Muscle of back (tissue), 11 donors: ENCODE data around the gene LPXN. TPM values are rescaled to one million over a fixed set of nuclear protein-coding genes. Genes with fewer than 3 reads are reported as not detected.

Experiments used
- DNase-seq, 3 donors: peaks; one replicate each; pipeline versions ENCODE4 v3.0.0 to v3.0.0-alpha.2; 2013
- polyA plus RNA-seq, 10 donors: library from polyadenylated mRNA; unstranded; fragments of 120-200 nt; gene quantifications; one replicate each; pipeline ENCODE4 v1.2.1, GENCODE V29; 2013; ENCODE audit not compliant: insufficient read length in 10 of 10

LPXN gene
- polyA plus RNA-seq, 10 donors: 2.6 to 6.6 (median 4.2) TPM

DNA sequence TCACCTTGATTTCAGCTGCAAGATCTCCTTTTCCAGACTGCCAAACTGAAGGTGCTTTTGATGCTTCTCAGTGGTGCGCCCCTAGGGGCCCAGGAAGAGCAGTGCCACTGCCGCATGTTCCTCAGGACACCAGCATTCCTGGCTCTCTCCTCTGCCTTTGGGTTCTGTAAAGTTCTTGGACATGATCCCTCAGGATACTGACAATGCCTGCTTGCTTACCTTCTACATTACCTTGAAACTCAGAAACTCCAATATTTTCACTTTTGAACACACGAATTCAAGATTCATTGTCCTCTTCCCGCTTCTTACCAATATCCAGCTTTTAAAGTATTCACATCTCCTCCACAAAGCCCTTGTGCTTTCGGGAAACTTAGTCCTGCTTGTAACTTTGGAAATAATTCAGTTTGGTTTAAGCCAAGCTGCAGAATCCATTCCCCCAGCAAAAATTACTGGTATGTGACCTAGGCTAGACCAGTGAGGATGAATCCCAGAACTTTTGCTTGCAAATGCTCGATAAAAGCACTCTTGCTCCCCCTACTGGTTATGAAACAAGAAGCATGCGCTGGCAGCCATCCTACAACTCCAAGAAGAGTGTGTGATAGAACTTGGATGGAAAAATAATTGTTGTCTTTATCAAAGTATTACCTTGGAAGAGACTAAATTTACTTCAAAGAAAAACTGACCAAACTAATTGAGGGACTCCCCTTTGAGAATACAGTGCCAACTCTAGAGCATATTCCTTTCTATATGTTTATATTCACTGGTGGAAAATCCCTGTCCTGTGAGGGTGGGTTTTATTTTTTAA is 51.2 kb downstream of the LPXN start:
- DNase-seq: peak; percentile 73 to 89 (median 78)

DNA sequence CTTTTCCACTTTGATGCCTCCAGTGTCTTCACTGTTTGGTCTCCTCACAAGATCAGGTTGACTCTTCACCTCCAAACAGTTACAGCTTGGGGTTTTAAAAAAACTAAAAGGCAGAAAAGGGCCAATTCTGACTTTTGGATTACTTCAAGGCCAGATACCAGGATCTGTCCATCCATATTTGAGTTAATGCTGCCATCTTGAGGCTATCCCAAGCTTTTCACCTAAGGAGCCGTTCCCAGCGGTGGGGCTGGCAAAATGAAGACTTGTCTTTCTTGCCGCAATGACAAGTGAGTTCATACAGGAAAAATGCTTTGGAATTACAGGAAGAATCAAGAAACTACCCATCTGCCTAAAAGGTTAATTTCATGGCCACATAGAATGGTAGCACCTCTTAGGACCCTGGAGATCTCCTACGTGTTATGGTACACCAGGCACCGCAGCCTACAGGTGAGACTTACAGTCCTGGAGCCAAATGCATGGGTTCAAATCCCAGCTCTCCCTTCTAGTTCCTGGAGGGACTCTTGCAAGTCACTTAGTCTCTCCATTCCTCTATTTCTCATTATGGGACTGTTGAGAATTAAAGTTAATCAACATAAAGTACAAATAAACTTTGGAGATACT is 61.8 kb downstream of the LPXN start:
- DNase-seq: peak; percentile 28 to 39 (median 29)

DNA sequence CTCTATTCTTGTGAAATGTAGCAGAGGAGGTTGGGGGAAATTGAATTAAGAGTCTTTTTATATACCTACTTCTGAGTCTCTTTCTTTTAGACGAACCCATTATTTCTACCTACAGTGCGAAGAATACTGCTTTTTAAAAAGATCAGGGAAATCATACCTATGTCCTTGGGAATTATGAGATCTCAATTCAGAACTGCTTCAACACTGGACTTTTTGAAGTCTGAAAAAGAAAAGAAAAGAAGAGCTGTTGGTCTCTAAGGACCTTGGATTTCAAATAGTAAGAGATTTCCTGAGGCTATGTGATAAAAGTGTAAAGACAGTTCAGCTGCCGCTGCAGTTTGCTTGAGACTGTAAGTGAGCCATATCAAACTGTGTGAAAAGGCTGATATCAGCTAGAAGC is 64.0 kb downstream of the LPXN start:
- no peak for DNase-seq

DNA sequence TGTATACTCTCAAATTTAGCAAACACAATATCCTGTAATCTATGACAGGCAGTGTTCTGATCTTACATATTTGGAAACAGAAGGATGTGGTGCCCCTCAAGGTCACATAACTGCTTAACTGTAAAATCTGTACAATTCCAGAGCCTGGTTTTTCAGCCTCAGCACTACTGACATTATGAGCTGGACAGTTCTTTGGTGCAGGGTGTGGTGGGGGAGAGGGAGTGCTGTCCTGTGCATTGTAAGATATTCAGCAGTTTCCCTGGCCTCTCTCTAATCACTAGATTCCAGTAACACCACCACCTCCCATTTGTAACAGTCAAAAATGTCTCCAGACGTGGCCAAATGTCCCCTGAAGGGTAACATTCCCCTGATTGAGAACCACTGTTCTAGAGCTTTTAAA is 65.9 kb downstream of the LPXN start:
- no peak for DNase-seq

DNA sequence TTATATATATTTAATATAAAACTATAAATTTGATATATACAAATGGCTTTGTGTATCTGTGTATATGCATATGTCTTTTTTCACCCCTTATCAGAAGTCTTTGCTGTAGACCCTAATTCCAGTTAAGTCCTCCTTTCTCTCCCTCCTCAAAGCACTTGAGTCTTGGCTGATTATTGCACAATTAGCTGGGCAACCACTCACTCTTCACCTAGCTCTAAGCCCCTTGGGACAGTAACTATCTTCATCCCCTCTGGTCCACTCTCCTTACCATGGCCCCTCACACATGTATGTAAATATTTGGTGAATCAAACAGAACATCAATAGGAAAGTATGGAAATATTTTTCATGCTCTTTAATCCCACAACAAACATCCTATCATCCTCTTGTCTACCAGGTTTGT is 66.8 kb downstream of the LPXN start:
- no peak for DNase-seq

DNA sequence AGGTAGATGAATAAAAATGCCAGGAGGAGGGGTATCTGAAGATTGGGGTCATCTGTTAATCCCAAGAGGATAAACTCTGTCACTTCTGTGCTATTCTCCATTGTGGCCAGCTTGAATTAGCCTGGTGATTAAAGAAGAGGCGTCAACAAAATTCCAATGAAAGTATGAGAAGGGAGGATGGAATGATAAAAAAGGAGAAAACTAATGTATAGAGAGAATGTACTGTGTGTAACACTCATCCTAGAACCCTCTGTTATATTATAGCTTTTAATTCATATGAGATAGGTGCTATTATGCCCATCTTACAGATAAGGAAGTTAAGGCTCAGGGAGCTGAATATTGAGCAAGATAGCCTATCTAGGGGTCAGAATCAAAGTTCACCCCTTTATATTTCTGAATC is 67.7 kb downstream of the LPXN start, which contains the start of gene OR5B21:
Gene OR5B21 (minus strand): TSS at position 101 of the 400 bp plus-strand sequence. CDS start 0 bp downstream, at position 101.
- DNase-seq: no peak

DNA sequence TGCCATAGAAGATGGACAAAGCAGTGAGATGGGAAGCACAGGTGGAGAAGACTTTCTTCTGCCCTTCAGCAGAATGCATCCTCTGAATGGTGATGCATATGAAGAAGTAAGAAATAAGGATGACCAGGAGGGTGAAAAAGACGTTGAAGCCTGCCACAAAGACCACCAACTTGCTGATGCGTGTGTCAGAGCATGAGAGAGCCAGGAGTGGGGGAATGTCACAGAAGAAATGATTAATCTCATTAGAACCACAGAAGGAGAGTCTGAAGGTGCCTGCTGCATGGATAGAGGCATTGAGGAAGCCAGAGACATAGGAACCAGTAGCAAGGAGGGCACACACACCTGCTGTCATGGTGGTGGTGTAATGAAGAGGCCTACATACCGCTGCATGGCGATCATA is 68.3 kb downstream of the LPXN start:
- no peak for DNase-seq

DNA sequence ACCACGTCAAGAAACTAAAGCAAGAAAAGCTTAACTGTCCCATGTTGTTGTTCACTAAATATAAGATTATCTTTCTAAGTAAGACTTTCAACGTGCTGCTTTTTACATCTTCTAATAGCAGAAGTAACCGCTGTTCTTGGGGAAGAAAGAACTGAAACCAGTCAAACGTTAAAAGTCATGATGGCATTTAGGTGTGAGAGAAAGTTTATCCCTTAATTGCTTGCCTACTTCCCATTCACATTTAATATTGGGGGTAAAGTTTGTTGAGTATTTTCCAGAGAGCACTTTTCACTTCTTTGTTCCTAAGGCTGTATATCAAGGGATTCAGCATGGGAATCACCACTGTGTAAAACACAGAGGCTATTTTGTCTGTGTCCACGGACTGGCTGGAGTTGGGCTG is 68.7 kb downstream of the LPXN start:
- DNase-seq: no peak

DNA sequence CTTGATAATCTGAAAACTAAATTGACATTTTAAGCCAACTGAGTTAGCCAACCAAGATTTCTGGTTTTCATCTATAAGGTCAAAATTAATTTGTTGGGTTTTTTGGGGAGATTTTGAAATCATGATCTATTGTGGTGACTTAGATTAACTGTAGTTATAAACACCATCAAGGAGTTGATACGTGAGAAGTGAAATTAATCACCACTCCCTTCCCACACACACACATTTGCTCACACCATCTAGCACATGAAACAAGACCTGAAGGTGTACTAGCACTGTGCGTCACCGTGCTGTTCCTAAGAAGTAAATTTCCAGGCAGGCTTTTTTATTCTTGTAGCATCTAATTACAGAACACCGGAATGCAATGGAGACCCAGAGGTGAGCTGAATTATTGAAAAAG is 69.8 kb downstream of the LPXN start:
- DNase-seq: no peak

DNA sequence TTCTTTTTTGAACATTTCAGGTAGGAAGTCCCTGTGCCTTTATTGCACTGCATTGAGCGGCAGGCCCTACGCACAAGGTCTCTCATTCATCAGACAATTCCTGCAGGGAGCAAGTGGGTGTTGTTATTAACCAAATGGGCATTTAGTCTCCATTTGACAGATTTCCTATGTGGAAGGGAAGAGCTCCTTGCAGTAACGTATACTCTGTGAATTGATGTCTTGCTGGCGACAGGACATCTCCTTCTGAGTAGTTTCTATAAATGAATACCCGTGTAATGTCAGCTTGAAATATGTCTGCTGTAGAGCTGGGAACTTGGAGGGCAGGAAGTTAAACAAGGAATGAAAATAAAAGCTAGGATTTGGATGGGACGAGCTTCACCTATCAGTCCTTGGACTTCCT is 71.4 kb downstream of the LPXN start:
- DNase-seq: no peak

DNA sequence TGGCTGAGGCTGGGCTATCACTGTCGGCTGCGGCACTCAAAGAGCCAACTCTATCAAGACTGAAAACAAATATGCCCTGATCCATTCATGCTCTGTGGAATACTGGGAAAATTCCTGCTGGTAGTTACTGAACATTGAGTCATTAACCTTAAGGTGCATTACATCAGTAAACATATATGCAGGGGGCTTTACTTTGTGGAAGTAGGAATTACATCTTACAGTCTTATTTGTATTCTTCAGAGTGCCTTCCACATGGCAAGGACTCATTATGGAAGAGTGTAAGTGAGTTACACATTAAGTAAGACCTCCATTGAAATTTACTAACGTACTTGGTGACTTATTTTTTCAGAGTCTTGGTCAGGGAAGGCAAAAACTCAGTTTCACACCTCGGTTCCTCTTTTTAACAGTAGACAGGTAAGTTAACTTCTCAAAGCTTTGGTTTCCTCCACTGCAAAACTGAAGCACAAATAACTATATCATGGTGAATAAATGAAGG is 72.2 kb downstream of the LPXN start:
- DNase-seq: no peak

DNA sequence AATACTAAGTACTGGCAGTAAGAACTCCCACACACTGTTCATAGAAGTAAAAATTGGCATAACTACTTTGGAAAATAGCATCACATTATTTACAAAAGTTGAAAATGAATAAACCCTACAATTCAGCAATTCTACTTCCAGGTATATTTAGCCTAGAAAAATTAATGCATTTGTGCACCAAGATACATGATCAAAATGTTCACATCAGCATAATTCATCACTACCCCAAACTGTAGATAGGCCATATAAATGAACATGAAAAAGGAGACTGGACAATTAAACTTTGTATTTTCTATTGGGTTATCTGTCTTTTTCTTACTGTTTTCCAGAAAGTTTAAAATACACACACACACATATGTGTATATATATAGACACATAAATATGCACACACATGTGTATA is 73.7 kb downstream of the LPXN start:
- no peak for DNase-seq

DNA sequence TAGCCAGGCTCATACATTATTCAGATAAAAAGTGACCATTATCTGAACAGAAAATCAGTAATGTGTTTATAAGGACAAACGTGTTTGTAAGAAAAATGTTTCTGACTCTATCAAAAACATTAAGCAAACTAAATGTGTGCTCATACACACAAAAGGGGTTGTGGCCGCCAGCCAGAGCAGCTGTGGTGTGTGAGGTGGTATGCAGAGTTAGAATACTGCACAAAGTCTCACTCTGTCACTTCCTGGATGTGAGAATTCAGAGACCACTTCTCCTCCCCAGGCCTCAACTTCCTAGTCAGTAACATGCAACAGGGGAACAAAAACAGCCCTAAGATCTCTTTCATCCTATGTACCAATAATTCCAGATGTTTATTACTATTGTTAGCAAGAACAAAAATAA is 77.2 kb downstream of the LPXN start:
- DNase-seq: peak in 1 of 3 donors; percentile 25

DNA sequence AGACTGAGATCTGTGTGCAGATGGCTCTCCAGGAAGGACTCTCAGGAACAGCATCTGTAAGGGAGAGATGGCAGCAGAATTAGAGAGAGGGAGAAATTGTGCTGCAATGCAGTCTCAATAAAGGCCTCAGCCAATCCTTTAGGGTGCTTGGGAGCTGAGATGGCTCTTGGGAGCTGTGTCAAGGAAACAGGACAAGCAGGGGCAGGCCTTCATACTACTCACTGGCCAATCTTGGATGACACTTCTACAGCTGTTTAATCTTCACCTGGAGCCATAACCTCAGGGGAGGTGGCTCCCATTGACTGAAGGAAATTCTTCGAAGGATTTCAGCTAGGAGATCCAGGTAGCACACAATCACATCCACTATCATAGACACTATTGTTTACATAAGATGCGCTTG is 77.7 kb downstream of the LPXN start:
- no peak for DNase-seq

DNA sequence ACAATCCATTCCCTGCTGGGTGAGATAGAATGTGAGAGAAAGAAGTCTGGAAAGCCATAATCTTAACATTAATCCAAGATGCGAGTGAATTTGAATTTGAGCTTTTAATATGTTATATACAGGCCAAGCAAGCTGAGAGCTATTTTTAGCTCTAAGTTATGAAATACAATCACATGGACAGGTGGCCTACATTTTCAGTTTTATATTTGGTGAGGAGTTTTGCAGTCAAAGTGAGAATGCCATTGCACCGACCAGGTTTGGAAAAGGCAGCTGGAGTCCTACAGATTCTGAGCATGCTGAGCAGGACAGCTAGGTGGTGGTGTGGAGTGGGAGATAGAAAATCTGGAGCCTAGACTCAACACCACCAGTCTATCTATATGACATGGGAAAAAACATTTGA is 79.8 kb downstream of the LPXN start:
- DNase-seq: no peak

DNA sequence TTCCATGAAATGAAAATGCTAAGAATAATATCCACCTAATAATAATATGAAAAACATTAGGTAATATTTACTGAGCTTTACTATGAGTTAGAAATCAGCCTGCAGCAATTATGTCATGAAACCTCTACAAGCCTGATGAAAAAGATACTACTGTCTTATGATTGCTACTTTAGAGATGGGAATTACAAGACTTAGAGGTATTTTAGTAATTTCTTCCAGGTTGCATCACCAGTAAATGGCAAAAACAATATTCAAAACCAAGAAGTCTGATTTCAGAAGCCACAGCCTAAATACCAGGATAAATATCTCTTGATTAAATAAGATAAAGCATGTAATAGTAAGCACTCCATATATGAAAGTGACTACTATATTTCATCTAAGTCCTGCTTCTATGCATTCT is 81.6 kb downstream of the LPXN start:
- DNase-seq: no peak

DNA sequence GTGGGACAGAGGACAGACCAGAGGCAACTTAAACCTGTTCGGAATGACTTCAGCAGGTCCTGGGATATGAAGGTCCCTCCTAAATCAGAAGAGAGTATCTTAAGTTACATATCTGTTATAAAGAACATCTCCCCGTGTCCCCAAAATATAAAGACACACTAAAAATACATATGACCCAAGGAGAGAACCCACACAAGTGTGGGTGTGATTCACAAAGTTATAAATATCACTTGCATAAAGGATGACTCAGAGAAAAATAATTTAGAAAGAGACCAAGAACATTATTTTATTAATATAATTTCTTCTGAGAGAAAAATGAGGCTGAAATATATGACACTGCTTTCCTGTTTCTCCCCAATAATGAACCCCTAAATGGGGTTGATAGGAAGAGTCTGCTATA is 82.0 kb downstream of the LPXN start:
- DNase-seq: no peak

DNA sequence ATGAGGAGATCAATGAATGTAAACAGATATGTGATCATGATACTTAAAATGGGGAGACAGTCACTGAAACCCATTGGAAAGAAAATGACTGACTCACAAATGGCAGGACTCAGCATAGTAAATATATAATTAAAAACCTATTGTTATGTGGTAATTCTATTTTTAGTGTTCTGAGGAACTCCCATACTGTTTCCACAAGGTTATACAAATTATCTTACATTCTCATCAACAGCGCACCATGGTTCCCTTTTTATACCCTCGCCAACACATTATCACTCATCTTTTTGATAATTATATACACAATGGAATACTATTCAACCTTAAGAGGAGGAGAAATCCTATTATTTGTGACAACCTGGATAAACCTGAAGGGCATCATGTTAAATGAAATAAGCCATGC is 84.8 kb downstream of the LPXN start:
- DNase-seq: no peak

DNA sequence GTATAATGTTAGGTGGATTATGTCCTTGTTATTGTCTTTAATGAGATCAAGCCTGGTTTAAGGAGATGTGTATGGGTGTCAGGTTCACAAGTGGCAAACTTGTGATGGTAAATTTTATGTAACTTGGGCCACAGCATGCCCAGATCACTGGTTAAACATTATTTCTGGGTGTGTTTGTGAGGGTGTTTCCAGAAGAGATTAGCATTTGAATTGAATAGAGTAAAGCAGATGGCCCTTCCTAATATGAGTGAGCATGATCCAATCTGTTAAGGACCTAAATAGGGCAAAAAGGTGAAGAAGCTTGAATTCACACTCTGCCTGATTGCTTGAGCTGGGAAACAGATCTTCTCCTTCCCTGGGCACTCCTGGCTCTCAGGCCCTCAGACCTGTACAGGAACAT is 88.5 kb downstream of the LPXN start:
- no peak for DNase-seq

DNA sequence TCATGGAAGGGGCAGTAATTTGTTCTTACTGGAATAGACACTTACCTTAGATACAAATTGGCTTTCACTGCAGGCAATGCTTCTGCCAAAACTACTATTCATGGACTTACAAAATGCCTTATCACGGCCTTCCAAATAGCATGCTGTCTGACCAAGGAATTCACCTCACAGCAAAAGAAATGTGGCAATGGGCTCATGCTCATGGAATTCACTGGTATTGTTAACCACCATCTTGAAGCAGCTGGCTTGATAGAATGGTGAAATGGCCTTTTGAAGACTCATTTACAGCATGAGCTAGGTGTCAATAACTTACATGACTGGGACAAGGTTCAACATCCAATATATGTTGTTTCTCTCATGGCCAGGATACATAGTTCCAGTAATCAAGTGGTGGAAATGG is 89.7 kb downstream of the LPXN start:
- no peak for DNase-seq
